Measurements from ENCODE around the gene GPRIN1.

GPRIN1 gene

GRCh38 chr5:176624142-176624541 is 14.2 kb upstream of the GPRIN1 start:
- H3K27me3 Mint-ChIP-seq: peaks cover 18% of the 10 kb centered on the region

DNA sequence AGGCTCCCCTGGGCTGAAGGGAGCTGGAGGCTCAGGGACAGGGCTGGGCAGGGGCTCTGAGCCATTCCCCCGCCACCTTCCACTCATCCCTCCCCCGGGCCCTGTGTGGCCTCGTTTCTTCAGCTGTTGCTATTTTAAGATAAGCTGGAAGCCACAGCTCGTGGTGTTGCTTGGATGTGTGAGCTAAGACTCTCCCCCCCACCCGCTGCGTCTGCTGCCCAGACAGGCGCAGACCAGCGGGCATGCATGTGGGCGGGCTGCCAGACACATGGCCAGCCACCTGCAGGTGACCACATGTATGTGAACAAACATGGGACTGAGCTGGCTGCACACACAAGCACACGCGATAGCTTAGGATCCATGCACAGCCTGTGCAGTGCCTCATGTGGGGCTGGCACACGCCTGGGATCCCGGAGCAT is 11.7 kb upstream of the GPRIN1 start:
- Mint-ChIP-seq H3K27me3 (peaks cover 27% of the 10 kb centered on the region), H3K4me1 (peaks cover 15% of the 10 kb centered on the region), H3K9me3 (no peaks in the 10 kb centered on the region), H3K4me3 (no peak overlapping the region), H3K36me3 (no peaks in the 10 kb centered on the region), H3K27ac (no peak overlapping the region)
- DNase-seq (ENCODE audit: low spot score in 2 of 2) (no peak), ATAC-seq (ENCODE audit: low read depth) (no peak)

More at GRCh38 chr5:176624142-176624541, 14.2 kb upstream of the GPRIN1 start:
- no peak for ATAC-seq (ENCODE audit: low read depth)
- no peak for DNase-seq (ENCODE audit: low spot score in 2 of 2)
- Mint-ChIP-seq H3K36me3 (no peaks in the 10 kb centered on the region), H3K4me3 (no peak overlapping the region), H3K27ac (no peak overlapping the region), H3K4me1 (peaks cover 23% of the 10 kb centered on the region), H3K9me3 (no peaks in the 10 kb centered on the region)

DNA sequence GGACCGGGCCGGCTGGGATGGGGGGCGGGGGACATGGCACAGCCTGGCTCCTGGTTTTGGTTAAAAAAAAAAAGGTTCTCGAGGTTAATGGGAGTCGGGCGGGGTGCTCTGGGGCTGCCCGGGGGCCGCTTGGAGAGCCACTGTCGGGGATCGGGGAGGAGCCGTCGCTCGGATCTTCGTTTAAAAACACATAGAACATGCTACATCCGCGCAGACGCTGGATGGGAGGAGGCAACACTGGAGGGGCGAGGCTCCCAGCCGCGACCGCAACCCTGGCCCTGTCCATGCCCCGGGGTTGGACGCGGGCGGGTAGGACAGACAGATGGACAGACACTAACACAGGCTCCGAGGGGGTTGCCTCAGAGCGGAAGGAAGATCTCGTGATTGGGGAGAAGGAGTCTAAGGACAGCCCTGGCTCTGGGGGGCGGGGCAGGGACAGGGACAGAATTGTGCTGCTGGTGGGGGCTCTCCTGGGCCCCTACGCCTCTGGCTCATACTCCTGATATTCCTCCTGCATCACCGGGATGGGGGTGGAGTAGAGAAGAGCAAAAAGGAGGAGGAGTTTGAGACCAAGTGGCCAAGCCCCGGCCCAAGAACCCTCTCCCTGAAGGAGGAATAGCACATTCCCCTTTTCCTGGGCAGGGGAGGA is 10.5 kb upstream of the GPRIN1 start:
- peak overlapping the region; percentile 24 for H3K4me3 Mint-ChIP-seq
- peaks cover 9% of the 10 kb centered on the region for H3K4me1 Mint-ChIP-seq
- ATAC-seq (ENCODE audit: low read depth) (no peak), DNase-seq (ENCODE audit: low spot score in 2 of 2) (no peak)
- H3K36me3 Mint-ChIP-seq: no peaks in the 10 kb centered on the region
- no peaks in the 10 kb centered on the region for H3K9me3 Mint-ChIP-seq
- H3K27me3 Mint-ChIP-seq: peaks cover 27% of the 10 kb centered on the region
- H3K27ac Mint-ChIP-seq: no peak overlapping the region

- no peak for ATAC-seq (ENCODE audit: low read depth)
- Mint-ChIP-seq H3K27me3 (peaks cover 29% of the 10 kb centered on the region), H3K4me3 (no peak overlapping the region)
Observed at GRCh38 chr5:176619569-176620332, 9.8 kb upstream of the GPRIN1 start.

GRCh38 chr5:176619203-176619568 is 9.2 kb upstream of the GPRIN1 start:
- no peak overlapping the region for H3K27ac Mint-ChIP-seq
- peaks cover 8% of the 10 kb centered on the region for H3K4me1 Mint-ChIP-seq
- no peaks in the 10 kb centered on the region for H3K36me3 Mint-ChIP-seq
- H3K27me3 Mint-ChIP-seq: peaks cover 29% of the 10 kb centered on the region
- H3K9me3 Mint-ChIP-seq: no peaks in the 10 kb centered on the region
- H3K4me3 Mint-ChIP-seq: no peak overlapping the region
- ATAC-seq (ENCODE audit: low read depth) (peak; percentile 91), DNase-seq (ENCODE audit: low spot score in 2 of 2) (peak in 1 of 2 donors; percentile 30)

More at GRCh38 chr5:176619569-176620332, 9.8 kb upstream of the GPRIN1 start:
- Mint-ChIP-seq H3K4me1 (peaks cover 9% of the 10 kb centered on the region), H3K9me3 (no peaks in the 10 kb centered on the region), H3K27ac (no peak overlapping the region), H3K36me3 (no peaks in the 10 kb centered on the region)
- no peak for DNase-seq (ENCODE audit: low spot score in 2 of 2)

GRCh38 chr5:176618783-176619182 is 8.8 kb upstream of the GPRIN1 start:
- no peak overlapping the region for H3K4me3 Mint-ChIP-seq
- H3K9me3 Mint-ChIP-seq: no peaks in the 10 kb centered on the region
- no peak overlapping the region for H3K27ac Mint-ChIP-seq
- peaks cover 30% of the 10 kb centered on the region for H3K27me3 Mint-ChIP-seq
- no peaks in the 10 kb centered on the region for H3K36me3 Mint-ChIP-seq
- DNase-seq (ENCODE audit: low spot score in 2 of 2) (no peak), ATAC-seq (ENCODE audit: low read depth) (no peak)
- H3K4me1 Mint-ChIP-seq: peaks cover 7% of the 10 kb centered on the region

DNA sequence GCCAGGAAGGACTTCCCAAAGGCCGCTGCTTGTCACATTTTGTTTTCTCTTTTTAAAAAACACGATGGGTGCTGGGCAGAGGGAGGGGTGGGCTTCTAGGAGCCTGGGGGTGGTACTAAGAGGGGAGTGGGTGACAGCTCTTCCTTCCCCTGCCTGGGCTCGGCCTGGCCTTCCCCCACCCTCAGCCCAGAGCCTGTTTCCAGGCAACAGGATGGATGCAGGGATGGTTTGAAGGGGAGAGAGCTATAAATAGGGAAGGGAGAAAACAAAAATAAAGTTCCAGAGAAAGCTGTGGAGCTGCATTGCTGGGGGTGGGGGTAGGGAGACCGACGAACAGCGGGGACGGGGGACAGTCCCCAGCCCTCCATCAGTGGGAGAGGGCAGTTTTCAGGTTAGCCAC is 6.6 kb upstream of the GPRIN1 start:
- no peaks in the 10 kb centered on the region for H3K36me3 Mint-ChIP-seq
- DNase-seq (ENCODE audit: low spot score in 2 of 2) (no peak), ATAC-seq (ENCODE audit: low read depth) (no peak)
- H3K27ac Mint-ChIP-seq: no peak overlapping the region
- H3K4me1 Mint-ChIP-seq: peaks cover 5% of the 10 kb centered on the region
- H3K27me3 Mint-ChIP-seq: peaks cover 39% of the 10 kb centered on the region
- H3K9me3 Mint-ChIP-seq: no peaks in the 10 kb centered on the region
- H3K4me3 Mint-ChIP-seq: no peak overlapping the region

DNA sequence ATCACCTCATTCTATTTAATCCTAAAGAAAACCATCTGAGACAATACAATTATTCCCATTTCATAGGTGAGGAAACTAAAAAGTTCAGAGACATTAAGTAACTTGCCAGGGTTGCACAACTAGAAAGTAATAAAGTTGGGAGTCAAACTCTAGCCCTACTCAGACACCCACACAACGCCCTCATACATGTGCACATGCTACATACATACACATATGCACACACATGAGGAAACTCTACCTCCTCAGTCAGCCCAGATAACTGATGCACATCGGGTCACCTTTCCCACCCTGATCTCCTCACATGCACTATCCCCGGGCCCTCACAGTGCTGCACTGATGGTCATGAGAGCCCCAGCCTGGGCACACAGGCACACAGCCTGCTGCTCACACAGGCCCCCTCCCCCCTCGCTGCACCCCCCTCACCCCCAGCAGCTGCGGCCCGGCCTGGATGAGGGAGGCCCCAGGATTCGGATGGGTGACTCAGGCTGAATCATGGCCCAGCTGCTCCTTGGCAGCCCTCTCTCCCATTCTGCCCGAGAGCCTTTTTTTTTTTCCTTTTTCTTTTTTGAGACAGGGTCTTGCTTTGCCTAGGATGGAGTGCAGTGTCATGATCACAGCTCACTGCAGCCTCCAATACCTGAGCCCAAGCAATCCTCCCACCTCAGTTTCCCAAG is 5.0 kb upstream of the GPRIN1 start:
- peaks cover 36% of the 10 kb centered on the region for H3K27me3 Mint-ChIP-seq
- no peak overlapping the region for H3K4me3 Mint-ChIP-seq
- ATAC-seq (ENCODE audit: low read depth) (no peak), DNase-seq (ENCODE audit: low spot score in 2 of 2) (no peak)
- H3K36me3 Mint-ChIP-seq: no peaks in the 10 kb centered on the region
- peaks cover 3% of the 10 kb centered on the region for H3K4me1 Mint-ChIP-seq
- no peaks in the 10 kb centered on the region for H3K9me3 Mint-ChIP-seq
- no peak overlapping the region for H3K27ac Mint-ChIP-seq

- H3K4me1 Mint-ChIP-seq: peaks cover 7% of the 10 kb centered on the region
Observed at GRCh38 chr5:176612855-176613254, 2.9 kb upstream of the GPRIN1 start.

GRCh38 chr5:176612008-176612407 is 2.1 kb upstream of the GPRIN1 start:
- Mint-ChIP-seq H3K27me3 (peaks cover 22% of the 10 kb centered on the region), H3K36me3 (no peaks in the 10 kb centered on the region), H3K4me3 (no peak overlapping the region), H3K27ac (no peak overlapping the region), H3K9me3 (no peaks in the 10 kb centered on the region), H3K4me1 (peaks cover 7% of the 10 kb centered on the region)
- ATAC-seq (ENCODE audit: low read depth): no peak
- DNase-seq (ENCODE audit: low spot score in 2 of 2): no peak

More at GRCh38 chr5:176612855-176613254, 2.9 kb upstream of the GPRIN1 start:
- no peaks in the 10 kb centered on the region for H3K36me3 Mint-ChIP-seq
- no peak overlapping the region for H3K27ac Mint-ChIP-seq
- ATAC-seq (ENCODE audit: low read depth) (no peak), DNase-seq (ENCODE audit: low spot score in 2 of 2) (no peak)
- H3K27me3 Mint-ChIP-seq: peaks cover 29% of the 10 kb centered on the region
- H3K9me3 Mint-ChIP-seq: no peaks in the 10 kb centered on the region
- H3K4me3 Mint-ChIP-seq: no peak overlapping the region

- DNase-seq (ENCODE audit: low spot score in 2 of 2): no peak
- peaks cover 7% of the 10 kb centered on the region for H3K4me1 Mint-ChIP-seq
Observed at GRCh38 chr5:176611435-176611834, 1.5 kb upstream of the GPRIN1 start.

DNA sequence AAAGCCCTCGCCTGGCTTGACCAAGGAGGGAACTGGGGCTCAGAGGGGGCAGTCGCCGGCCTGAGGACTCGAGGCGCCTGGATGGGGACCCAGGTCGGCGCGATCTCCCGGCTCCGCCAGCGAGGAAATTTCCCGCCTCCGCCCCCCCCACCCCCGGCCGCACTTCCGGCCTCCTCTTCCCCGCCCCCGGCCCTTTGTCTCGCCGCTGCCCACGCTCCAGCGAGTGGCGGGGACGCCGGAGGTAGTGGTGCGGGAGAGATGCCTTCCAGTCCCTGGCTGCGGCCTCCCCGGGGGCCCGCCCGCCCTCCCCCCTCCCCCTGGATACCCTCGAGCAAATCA is 448 bp upstream of the GPRIN1 start:
- DNase-seq (ENCODE audit: low spot score in 2 of 2): no peak
- H3K4me1 Mint-ChIP-seq: peaks cover 7% of the 10 kb centered on the region
- H3K27ac Mint-ChIP-seq: no peak overlapping the region
- peaks cover 15% of the 10 kb centered on the region for H3K27me3 Mint-ChIP-seq
- no peak for ATAC-seq (ENCODE audit: low read depth)
- H3K36me3 Mint-ChIP-seq: no peaks in the 10 kb centered on the region
- peak overlapping the region; percentile 82 for H3K4me3 Mint-ChIP-seq
- no peaks in the 10 kb centered on the region for H3K9me3 Mint-ChIP-seq

More at GRCh38 chr5:176611435-176611834, 1.5 kb upstream of the GPRIN1 start:
- ATAC-seq (ENCODE audit: low read depth): no peak
- no peaks in the 10 kb centered on the region for H3K9me3 Mint-ChIP-seq
- no peak overlapping the region for H3K27ac Mint-ChIP-seq
- no peak overlapping the region for H3K4me3 Mint-ChIP-seq
- H3K27me3 Mint-ChIP-seq: peaks cover 17% of the 10 kb centered on the region
- no peaks in the 10 kb centered on the region for H3K36me3 Mint-ChIP-seq

GRCh38 chr5:176608937-176609723 is 826 bp downstream of the GPRIN1 start:
- peaks cover 13% of the 10 kb centered on the region for H3K27me3 Mint-ChIP-seq
- peak; percentile 65 for ATAC-seq (ENCODE audit: low read depth)
- H3K27ac Mint-ChIP-seq: peak overlapping the region; percentile 83
- peaks cover 7% of the 10 kb centered on the region for H3K4me1 Mint-ChIP-seq
- DNase-seq (ENCODE audit: low spot score in 2 of 2): peak in 1 of 2 donors; percentile 33
- H3K36me3 Mint-ChIP-seq: no peaks in the 10 kb centered on the region
- peak overlapping the region; percentile 97 for H3K4me3 Mint-ChIP-seq
- no peaks in the 10 kb centered on the region for H3K9me3 Mint-ChIP-seq

Data from memory B cell (primary cell).